Bronchial epithelial cell (primary cell): ENCODE data around the gene CYSLTR1. TPM values are rescaled to one million over a fixed set of nuclear protein-coding genes. Genes with fewer than 3 reads are reported as not detected.

Experiments used
- DNase-seq: peaks from one replicate; pipeline ENCODE4 v3.0.0-alpha.2; 2010; ENCODE audit warnings: low read depth
- FAIRE-seq: peaks from 2 replicates; lab custom pipeline; 2011; peaks lifted over from hg19 to GRCh38; lab: Jason Lieb, UNC
- H3K27me3 ChIP-seq: 2 replicates; pipeline ENCODE4 v1.5.1; 2011; ENCODE audit warnings: low read length; ENCODE audit not compliant: control insufficient read depth, insufficient read depth
- H3K36me3 ChIP-seq: 2 replicates; pipeline ENCODE4 v1.5.1; 2011; ENCODE audit warnings: low read length; ENCODE audit not compliant: control insufficient read depth, insufficient read depth
- H3K4me3 ChIP-seq: 2 replicates; pipeline ENCODE4 v1.5.1; 2011; ENCODE audit warnings: mild to moderate bottlenecking, low read depth, low read length, control low read depth
- CTCF ChIP-seq: IDR thresholded peaks from 2 replicates; pipeline ENCODE4 v1.5.1; 2011; ENCODE audit warnings: mild to moderate bottlenecking, moderate library complexity, low read length, control low read depth, inconsistent platforms; ENCODE audit not compliant: insufficient read depth, severe bottlenecking
- total RNA-seq: library from RNA; depleted of rRNA; stranded (reverse); fragments of >200 nt; gene quantifications from 2 replicates; pipeline ENCODE4 v1.2.1, GENCODE V29; 2014

The CYSLTR1 gene
- total RNA-seq, 1 donor from 2014 or later: not detected

DNA sequence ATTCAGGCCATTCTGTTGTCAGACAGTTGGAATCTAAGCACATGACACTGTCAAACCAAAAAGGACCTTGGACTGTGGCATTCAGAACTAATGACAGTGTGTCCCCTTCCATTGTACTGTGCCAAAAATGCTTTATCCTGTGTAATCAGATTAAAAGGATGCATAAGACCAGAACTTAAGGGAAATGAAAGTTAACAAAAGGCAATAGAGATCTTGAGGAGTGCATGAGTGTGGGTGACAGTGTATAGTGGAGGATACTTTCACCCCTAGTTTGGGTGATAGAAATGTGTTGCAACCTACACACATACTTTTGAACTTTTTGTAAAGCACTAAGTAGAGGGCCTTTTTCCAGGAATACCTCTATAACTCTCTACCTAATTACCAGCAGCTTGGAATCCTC is 4.5 kb downstream of the CYSLTR1 start:
- Histone ChIP-seq H3K36me3 (no peaks in the 10 kb centered on the region), H3K27me3 (no peaks in the 10 kb centered on the region), H3K4me3 (no peak overlapping the region)
- DNase-seq (no peak), FAIRE-seq (no peak)
- TF ChIP-seq CTCF: no peak

DNA sequence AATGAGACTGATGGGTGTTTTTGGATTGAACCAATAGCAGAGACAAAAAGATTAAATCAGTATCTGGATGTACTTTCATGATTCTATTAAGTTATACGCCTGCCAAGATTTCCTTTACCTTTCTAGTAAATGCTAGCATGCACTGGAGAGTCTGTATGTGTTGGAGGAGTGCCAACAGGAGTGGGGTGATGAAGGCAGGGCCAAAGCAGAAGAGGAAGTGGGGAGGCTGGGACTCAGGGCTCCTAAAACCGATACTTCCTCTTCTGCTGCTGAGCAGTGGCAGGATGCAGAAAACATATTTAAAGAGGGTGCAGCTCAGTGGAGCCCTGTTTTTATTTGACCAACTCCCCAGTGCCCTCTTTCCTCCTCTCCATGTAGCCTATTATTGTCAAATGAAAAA is 5.6 kb downstream of the CYSLTR1 start:
- H3K36me3 ChIP-seq: no peaks in the 10 kb centered on the region
- DNase-seq: peak; percentile 33
- no peak for FAIRE-seq
- H3K27me3 ChIP-seq: no peaks in the 10 kb centered on the region
- H3K4me3 ChIP-seq: no peak overlapping the region
- TF ChIP-seq CTCF: no peak

DNA sequence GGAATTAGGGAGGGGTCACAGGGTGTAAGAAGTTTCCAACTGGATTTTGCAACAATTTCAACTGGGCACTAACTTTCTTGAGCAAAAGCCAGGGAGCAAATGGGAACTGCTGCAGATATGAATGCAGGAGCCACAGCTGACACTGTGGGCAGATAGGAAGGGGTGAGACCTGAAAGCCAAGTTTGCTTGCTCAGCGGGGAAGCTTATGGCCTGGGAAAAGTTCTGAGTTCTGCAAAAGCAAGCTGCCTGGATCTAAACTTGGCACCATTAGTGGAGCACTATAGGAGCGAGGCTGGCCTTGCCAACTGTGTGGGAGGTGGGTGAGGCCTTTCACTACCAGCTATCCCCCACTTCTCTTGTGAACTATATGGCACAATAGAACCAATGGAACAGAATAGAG is 11.1 kb downstream of the CYSLTR1 start:
- TF ChIP-seq CTCF: no peak
- FAIRE-seq (no peak), DNase-seq (no peak)
- H3K36me3 ChIP-seq: no peaks in the 10 kb centered on the region
- H3K4me3 ChIP-seq: no peak overlapping the region
- no peaks in the 10 kb centered on the region for H3K27me3 ChIP-seq

- no peaks in the 10 kb centered on the region for H3K36me3 ChIP-seq
- no peak overlapping the region for H3K4me3 ChIP-seq
- no peak for TF ChIP-seq CTCF
- H3K27me3 ChIP-seq: no peaks in the 10 kb centered on the region
- FAIRE-seq: no peak
- DNase-seq: no peak
These were observed 11.7 kb downstream of the CYSLTR1 start for GRCh38 chrX:78315745-78316144.

DNA sequence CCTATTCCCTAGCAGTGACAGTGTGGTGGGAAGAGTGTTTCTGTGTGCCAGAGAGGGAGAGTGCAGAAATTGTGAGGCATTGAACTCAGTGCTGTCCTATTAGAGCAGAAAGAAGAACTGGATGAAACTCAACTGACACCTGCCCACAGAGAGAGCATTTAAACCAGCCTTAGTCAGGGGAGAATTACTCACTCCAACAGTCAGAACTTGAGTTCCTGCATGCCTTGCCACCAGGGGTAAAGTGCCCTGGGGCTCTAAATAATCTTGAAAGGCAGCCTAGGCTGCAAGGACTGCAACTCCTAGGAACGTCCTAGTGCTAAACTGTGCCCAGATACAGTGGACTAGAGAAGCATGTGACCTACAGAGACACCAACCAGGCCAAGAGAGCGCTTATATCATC is 12.8 kb downstream of the CYSLTR1 start:
- TF ChIP-seq CTCF: no peak
- Histone ChIP-seq H3K27me3 (no peaks in the 10 kb centered on the region), H3K36me3 (no peaks in the 10 kb centered on the region), H3K4me3 (no peak overlapping the region)
- DNase-seq (peak; percentile 78), FAIRE-seq (no peak)

- Histone ChIP-seq H3K27me3 (no peaks in the 10 kb centered on the region), H3K4me3 (no peak overlapping the region), H3K36me3 (no peaks in the 10 kb centered on the region)
- TF ChIP-seq CTCF: no peak
- FAIRE-seq: no peak
- no peak for DNase-seq
These were observed 13.9 kb downstream of the CYSLTR1 start for GRCh38 chrX:78313526-78313925.
